HL-60 (cell line): Measurements from ENCODE around the gene PCK1.

Experiments used
- POLR2AphosphoS5 ChIP-seq: IDR thresholded peaks from 2 replicates; pipeline ENCODE4 v1.6.1; 2012; ENCODE audit warnings: low read depth
- TF ChIP-seq, protein P1 (sequence below): IDR thresholded peaks from one replicate; pipeline ENCODE4 v1.5.1; 2011; ENCODE audit warnings: low read length, control low read depth, inconsistent platforms; ENCODE audit not compliant: insufficient read depth

DNA sequence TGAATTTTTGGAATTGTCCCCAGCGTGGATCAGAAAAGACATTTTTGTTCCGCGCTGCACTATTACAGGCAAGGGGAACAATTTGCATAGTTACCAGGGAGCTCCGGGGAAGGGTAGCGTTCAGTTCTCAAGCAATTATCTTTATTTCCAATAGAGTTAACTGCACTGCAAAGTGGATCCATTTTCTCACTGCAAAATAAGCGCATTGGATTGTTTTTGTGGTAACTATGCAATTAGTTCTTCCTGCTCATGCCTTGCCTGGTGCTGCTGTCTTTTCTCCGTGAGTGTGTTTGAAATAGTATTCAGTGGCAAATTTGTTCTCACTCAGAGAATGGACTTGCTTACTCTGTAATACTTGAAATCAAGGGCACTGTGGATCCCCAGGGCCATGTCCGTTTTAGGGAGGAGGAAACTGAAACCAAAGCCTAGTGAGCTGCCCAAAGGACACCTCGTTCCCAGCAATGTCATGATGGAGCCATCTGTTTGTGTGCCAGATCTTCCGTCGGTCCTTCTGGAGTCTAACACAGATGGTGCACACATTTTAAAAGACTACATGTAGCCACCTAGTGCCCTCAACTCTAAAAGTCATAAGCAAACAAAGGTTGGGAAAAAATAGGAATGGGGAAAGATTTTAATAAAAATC, 7.4 kb upstream of the PCK1 start:
- TF ChIP-seq, protein P1, sequence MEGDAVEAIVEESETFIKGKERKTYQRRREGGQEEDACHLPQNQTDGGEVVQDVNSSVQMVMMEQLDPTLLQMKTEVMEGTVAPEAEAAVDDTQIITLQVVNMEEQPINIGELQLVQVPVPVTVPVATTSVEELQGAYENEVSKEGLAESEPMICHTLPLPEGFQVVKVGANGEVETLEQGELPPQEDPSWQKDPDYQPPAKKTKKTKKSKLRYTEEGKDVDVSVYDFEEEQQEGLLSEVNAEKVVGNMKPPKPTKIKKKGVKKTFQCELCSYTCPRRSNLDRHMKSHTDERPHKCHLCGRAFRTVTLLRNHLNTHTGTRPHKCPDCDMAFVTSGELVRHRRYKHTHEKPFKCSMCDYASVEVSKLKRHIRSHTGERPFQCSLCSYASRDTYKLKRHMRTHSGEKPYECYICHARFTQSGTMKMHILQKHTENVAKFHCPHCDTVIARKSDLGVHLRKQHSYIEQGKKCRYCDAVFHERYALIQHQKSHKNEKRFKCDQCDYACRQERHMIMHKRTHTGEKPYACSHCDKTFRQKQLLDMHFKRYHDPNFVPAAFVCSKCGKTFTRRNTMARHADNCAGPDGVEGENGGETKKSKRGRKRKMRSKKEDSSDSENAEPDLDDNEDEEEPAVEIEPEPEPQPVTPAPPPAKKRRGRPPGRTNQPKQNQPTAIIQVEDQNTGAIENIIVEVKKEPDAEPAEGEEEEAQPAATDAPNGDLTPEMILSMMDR, result no peak
- no peak for TF ChIP-seq POLR2AphosphoS5
